ENCODE measurements around the gene TMEM178A. TPM values are rescaled to one million over a fixed set of nuclear protein-coding genes. Genes with fewer than 3 reads are reported as not detected.

Gene TMEM178A
- total and polyA plus RNA-seq, 2 of the 4 experiments (the other 2 are of a cell fraction): 0.18 to 1.8 TPM

DNA sequence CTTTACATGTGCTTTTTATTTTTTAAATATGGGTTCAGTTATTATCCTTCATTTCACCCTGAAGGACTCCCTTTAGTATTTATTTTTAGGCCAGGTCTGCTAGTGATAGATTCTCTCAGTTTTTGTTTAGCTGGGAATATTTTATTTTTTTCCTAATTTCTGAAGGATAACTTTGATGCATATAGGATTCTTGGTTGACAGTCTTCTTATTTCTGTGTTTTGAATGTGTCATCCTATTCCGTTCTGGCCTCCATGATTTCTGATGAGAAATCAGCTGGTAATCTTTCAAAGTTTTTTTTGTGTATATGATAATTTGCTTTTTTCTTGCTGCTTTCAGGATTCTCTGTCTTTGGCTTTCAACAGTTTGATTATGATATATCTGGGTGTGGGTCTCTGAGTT, 35.4 kb downstream of the TMEM178A start:
- ChIA-PET CTCF (no interaction called here), POLR2A (ENCODE audit: unreplicated experiment) (no interaction called here)
- Histone ChIP-seq H4K8ac (ENCODE audit: low read depth in 2 of 2, low read length in 2 of 2) (no peak overlapping the region), H3K9me3 (ENCODE audit: control insufficient read depth, insufficient read depth, low read length) (peaks cover 11% of the 10 kb centered on the region), H4K91ac (ENCODE audit: insufficient read depth, low read depth, low read length) (no peak overlapping the region), H3K9me1 (ENCODE audit: insufficient read depth, low read length) (0 out of 2 replicates have a peak, but pooled peaks cover 3% of the 10 kb centered on the region), H4K5ac (ENCODE audit: low read depth, low read length) (no peak overlapping the region), H2BK5ac (ENCODE audit: low read depth, low read length, poor library complexity, severe bottlenecking) (no peak overlapping the region), H3K14ac (replicated peaks; ENCODE audit: low read depth, low read length) (no peak overlapping the region), H3K9ac (ENCODE audit: low read depth, low read length) (no peak overlapping the region), H3K18ac (ENCODE audit: low read depth, low read length) (no peak overlapping the region), H2BK120ac (ENCODE audit: low read depth, low read length) (no peak overlapping the region), H3K4me2 (ENCODE audit: low read depth, low read length) (no peak overlapping the region), H3K56ac (ENCODE audit: extremely low read depth, insufficient read depth, low read length) (no peak overlapping the region), H3K79me1 (ENCODE audit: low read depth in 1 of 2, low read length in 2 of 2) (no peaks in the 10 kb centered on the region), H2AK5ac (ENCODE audit: low read depth, low read length) (no peak overlapping the region), H4K20me1 (ENCODE audit: insufficient read depth, low read length) (no peaks in the 10 kb centered on the region), H2AK9ac (replicated peaks; ENCODE audit: low read depth, low read length, poor library complexity) (no peak overlapping the region), H3K36me3 (ENCODE audit: control insufficient read depth, insufficient read depth, low read length) (no peaks in the 10 kb centered on the region), H2BK15ac (ENCODE audit: low read depth, low read length) (no peak overlapping the region), H2BK20ac (ENCODE audit: low read depth, low read length) (no peak overlapping the region), H3K4me1 (ENCODE audit: control insufficient read depth, insufficient read depth, low read length) (peaks cover 3% of the 10 kb centered on the region), H3K4ac (ENCODE audit: low read depth, low read length) (no peak overlapping the region), H3K23ac (ENCODE audit: low read depth, low read length) (no peak overlapping the region), H3K4me3 (ENCODE audit: insufficient read depth, low read depth, low read length) (no peak overlapping the region), H3K27ac (ENCODE audit: insufficient read depth, low read length) (no peak overlapping the region), H3K27me3 (ENCODE audit: control insufficient read depth, insufficient read depth, low read length) (no peaks in the 10 kb centered on the region), H2AFZ (replicated peaks; ENCODE audit: low read length, poor library complexity) (no peak overlapping the region)
- no peak for ATAC-seq (ENCODE audit: low read depth)
- DNase-seq: no peak
- BruUV-seq (replicated peaks): no TSS peak
- WGBS, 2 experiments (ENCODE audit: extremely low coverage in 2 of 2, insufficient read length in 1 of 2): no CpG with 5 or more reads among the region's 1 CpG
- intact Hi-C loops (cut with micrococcal nuclease) (no loop called here), dilution Hi-C loops (cut with HindIII; ENCODE audit: low sequenced_read_pairs, unreplicated experiment) (no loop called here), in situ Hi-C loops (cut with MboI; ENCODE audit: low sequenced_read_pairs) (no loop called here)
- TF ChIP-seq NFE2L2 (IDR thresholded peaks at IDR 0.05; ENCODE audit: low read depth, low read length): no peak
- TF ChIP-seq CHD1 (IDR thresholded peaks at IDR 0.05; ENCODE audit: low read depth, low read length): no peak
- TF ChIP-seq MAFK (IDR thresholded peaks at IDR 0.05; ENCODE audit: low read depth, low read length): no peak
- no peak for TF ChIP-seq RAD21 (IDR thresholded peaks at IDR 0.05; ENCODE audit: low read length)
- no peak for TF ChIP-seq RFX5 (IDR thresholded peaks at IDR 0.05; ENCODE audit: low read depth, low read length)
- TF ChIP-seq FOS (IDR thresholded peaks at IDR 0.05; ENCODE audit: low read depth, low read length): no peak
- TF ChIP-seq MXI1 (IDR thresholded peaks at IDR 0.05; ENCODE audit: borderline replicate concordance, low read depth, low read length): no peak
- TF ChIP-seq BHLHE40 (IDR thresholded peaks at IDR 0.05; ENCODE audit: low read depth, low read length): no peak
- no peak for TF ChIP-seq RCOR1 (IDR thresholded peaks at IDR 0.05; ENCODE audit: insufficient replicate concordance, low read length)
- TF ChIP-seq CEBPB (IDR thresholded peaks at IDR 0.05; ENCODE audit: low read depth, low read length): no peak
- TF ChIP-seq MAZ (IDR thresholded peaks at IDR 0.05; ENCODE audit: borderline replicate concordance, low read depth, low read length): no peak
- TF ChIP-seq SMC3 (IDR thresholded peaks at IDR 0.05; ENCODE audit: low read depth, low read length): no peak
- no peak for TF ChIP-seq POLR2A (IDR thresholded peaks at IDR 0.05; ENCODE audit: low read depth, low read length)
- TF ChIP-seq, protein P1, sequence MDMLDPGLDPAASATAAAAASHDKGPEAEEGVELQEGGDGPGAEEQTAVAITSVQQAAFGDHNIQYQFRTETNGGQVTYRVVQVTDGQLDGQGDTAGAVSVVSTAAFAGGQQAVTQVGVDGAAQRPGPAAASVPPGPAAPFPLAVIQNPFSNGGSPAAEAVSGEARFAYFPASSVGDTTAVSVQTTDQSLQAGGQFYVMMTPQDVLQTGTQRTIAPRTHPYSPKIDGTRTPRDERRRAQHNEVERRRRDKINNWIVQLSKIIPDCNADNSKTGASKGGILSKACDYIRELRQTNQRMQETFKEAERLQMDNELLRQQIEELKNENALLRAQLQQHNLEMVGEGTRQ (IDR thresholded peaks at IDR 0.05; ENCODE audit: low read depth, low read length): no peak
- TF ChIP-seq CTCF (conservative IDR thresholded peaks at IDR 0.05; ENCODE audit: low read depth, low read length): no peak
- TF ChIP-seq, protein P2, sequence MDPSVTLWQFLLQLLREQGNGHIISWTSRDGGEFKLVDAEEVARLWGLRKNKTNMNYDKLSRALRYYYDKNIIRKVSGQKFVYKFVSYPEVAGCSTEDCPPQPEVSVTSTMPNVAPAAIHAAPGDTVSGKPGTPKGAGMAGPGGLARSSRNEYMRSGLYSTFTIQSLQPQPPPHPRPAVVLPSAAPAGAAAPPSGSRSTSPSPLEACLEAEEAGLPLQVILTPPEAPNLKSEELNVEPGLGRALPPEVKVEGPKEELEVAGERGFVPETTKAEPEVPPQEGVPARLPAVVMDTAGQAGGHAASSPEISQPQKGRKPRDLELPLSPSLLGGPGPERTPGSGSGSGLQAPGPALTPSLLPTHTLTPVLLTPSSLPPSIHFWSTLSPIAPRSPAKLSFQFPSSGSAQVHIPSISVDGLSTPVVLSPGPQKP (IDR thresholded peaks at IDR 0.05; ENCODE audit: borderline replicate concordance, low read depth, low read length): no peak

Data from IMR-90 (cell line).